Lung microvascular endothelial cell (primary cell): ENCODE results near the gene NXT1. TPM values are rescaled to one million over a fixed set of nuclear protein-coding genes. Genes with fewer than 3 reads are reported as not detected.
"Not testable (repeated sequence)": the region's sequence is repeated elsewhere in the genome, so short reads cannot be mapped to it uniquely, and the experiment has no call there.

Source experiments
- DNase-seq, 2 donors: peaks; one replicate each; pipeline versions ENCODE4 v3.0.0 to v3.0.0-alpha.2; 2010; ENCODE audit warnings: low read depth in 2 of 2
- total RNA-seq: library from RNA; depleted of rRNA; stranded (reverse); fragments of >200 nt; gene quantifications from 2 replicates; pipeline ENCODE4 v1.2.1, GENCODE V29; 2014

Gene NXT1
- 20.5 and 29.4 TPM in 2 replicates for total RNA-seq

GRCh38 chr20:23350196-23350903 lies at the start of gene NXT1:
Gene NXT1 (plus strand): TSS chr20:23350791. CDS start chr20:23354042, 3,251 bp downstream.
- DNase-seq, result peak; percentile 99

GRCh38 chr20:23301436-23302050 lies 49.0 kb upstream of the NXT1 start:
- no peak for DNase-seq

GRCh38 chr20:23302386-23302785 lies 48.2 kb upstream of the NXT1 start:
- no peak for DNase-seq

GRCh38 chr20:23302801-23303200 lies 47.8 kb upstream of the NXT1 start:
- no peak for DNase-seq

- DNase-seq, result no peak
Measured at GRCh38 chr20:23303325-23304102, 47.1 kb upstream of the NXT1 start.

- DNase-seq, result no peak
Measured at GRCh38 chr20:23304616-23305015, 46.0 kb upstream of the NXT1 start.

- DNase-seq, result no peak
Measured at GRCh38 chr20:23305098-23305497, 45.5 kb upstream of the NXT1 start.

GRCh38 chr20:23307393-23307792 lies 43.2 kb upstream of the NXT1 start:
- not testable (repeated sequence) for DNase-seq

GRCh38 chr20:23308024-23308423 lies 42.6 kb upstream of the NXT1 start:
- no peak for DNase-seq

GRCh38 chr20:23308908-23309307 lies 41.7 kb upstream of the NXT1 start:
- no peak for DNase-seq

- DNase-seq, result no peak
Measured at GRCh38 chr20:23309781-23310180, 40.8 kb upstream of the NXT1 start.

GRCh38 chr20:23311947-23312506 lies 38.6 kb upstream of the NXT1 start:
- DNase-seq, result no peak

GRCh38 chr20:23313271-23313670 lies 37.3 kb upstream of the NXT1 start:
- DNase-seq, result no peak

- DNase-seq, result no peak
Measured at GRCh38 chr20:23314699-23315098, 35.9 kb upstream of the NXT1 start.

- no peak for DNase-seq
Measured at GRCh38 chr20:23315099-23315498, 35.5 kb upstream of the NXT1 start.

- DNase-seq, result no peak
Measured at GRCh38 chr20:23316626-23317025, 34.0 kb upstream of the NXT1 start.

- peak in 1 of 2 donors; percentile 43 for DNase-seq
Measured at GRCh38 chr20:23317081-23317480, 33.5 kb upstream of the NXT1 start.

- no peak for DNase-seq
Measured at GRCh38 chr20:23318347-23318746, 32.2 kb upstream of the NXT1 start.

- DNase-seq, result peak; percentile 23 to 58
Measured at GRCh38 chr20:23320317-23320716, 30.3 kb upstream of the NXT1 start.

- DNase-seq, result no peak
Measured at GRCh38 chr20:23325107-23325506, 25.5 kb upstream of the NXT1 start.

- no peak for DNase-seq
Measured at GRCh38 chr20:23326774-23327173, 23.8 kb upstream of the NXT1 start.
